Measurements from ENCODE around the gene SRGN. TPM values are rescaled to one million over a fixed set of nuclear protein-coding genes. Genes with fewer than 3 reads are reported as not detected.
A peak's percentile ranks its signal among the peaks of the same experiment; 100 is the strongest.

Gene SRGN
- total and polyA plus RNA-seq, 2 of the 13 experiments (the other 11 are each of a cell fraction or from before 2014, with no cell fraction given) = 0.09 TPM; not detected in 1

DNA sequence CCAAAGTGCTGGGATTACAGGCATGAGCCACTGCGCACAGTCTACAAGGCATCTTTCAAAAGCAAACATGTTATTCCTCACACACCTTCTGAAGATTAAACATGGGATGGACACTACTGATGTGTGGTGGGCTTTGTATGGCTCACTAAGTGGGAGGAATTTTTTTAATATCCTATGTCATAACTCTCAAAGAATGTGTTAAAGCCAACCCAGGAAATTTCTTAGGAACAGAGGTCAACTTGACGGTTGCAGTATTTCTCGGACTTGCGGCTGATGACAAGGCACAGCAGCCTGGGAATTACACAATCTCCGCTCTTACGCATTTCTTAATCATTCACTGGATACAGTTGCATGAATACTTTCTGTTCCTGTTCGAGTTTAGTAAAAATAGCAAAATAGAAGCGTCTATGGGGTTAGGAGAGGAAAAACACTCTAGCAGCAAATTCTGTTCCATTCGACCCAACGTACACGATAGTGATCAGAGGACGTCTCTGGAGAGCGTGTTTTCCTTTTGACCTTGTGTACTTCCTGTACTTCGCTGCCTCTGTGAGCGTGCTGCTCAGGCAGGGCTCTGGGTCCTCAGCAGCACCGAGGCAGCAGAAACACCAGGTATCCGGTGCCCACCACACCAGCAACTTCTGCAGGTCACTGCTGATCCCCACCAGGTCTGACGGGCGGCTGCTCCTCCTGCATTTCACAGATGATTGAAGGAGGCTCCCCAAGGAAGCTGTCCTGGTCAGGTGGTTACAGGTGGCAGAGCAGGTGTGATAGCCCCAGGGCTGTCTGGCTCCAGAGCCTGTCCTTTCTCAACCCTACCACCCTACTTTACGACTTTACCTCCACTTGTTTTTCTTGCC lies 26.4 kb upstream of the SRGN start (continued):
- TF ChIP-seq TFDP2 (CRISPR knock-in tag; IDR thresholded peaks at IDR 0.05) (0 out of 2 replicates have a peak, but pooled peaks have one; percentile 14), KDM5B (CRISPR knock-in tag; IDR thresholded peaks at IDR 0.05; ENCODE audit: borderline replicate concordance) (peak; percentile 60; the same call in 1 of the 2 replicates), FOXC1 (CRISPR knock-in tag; IDR thresholded peaks at IDR 0.05; ENCODE audit: borderline replicate concordance) (0 out of 2 replicates have a peak, but pooled peaks have one; percentile 39), ZBTB7A (CRISPR knock-in tag; IDR thresholded peaks at IDR 0.05) (no peak), IRX3 (CRISPR knock-in tag; IDR thresholded peaks at IDR 0.05; ENCODE audit: borderline replicate concordance, low read depth) (no peak), ZNF10 (CRISPR knock-in tag; IDR thresholded peaks at IDR 0.05; ENCODE audit: borderline replicate concordance, low read depth) (no peak), RFX1 (IDR thresholded peaks at IDR 0.05) (no peak), GPN1 (CRISPR knock-in tag; IDR thresholded peaks at IDR 0.05; ENCODE audit: borderline replicate concordance) (no peak), EED (CRISPR knock-in tag; IDR thresholded peaks at IDR 0.05) (0 out of 2 replicates have a peak, but pooled peaks have one; percentile 30), RAD51 (IDR thresholded peaks at IDR 0.05; ENCODE audit: borderline replicate concordance) (no peak), GPBP1L1 (CRISPR knock-in tag; IDR thresholded peaks at IDR 0.05) (no peak), EHMT2 (IDR thresholded peaks at IDR 0.05; ENCODE audit: borderline replicate concordance, low read depth, low read length) (no peak), ZKSCAN1 (IDR thresholded peaks at IDR 0.05; ENCODE audit: low read length) (no peak), ZNF510 (CRISPR knock-in tag; IDR thresholded peaks at IDR 0.05; ENCODE audit: low read depth) (0 out of 2 replicates have a peak, but pooled peaks have one; percentile 29), YEATS4 (CRISPR knock-in tag; IDR thresholded peaks at IDR 0.05; ENCODE audit: borderline replicate concordance) (0 out of 2 replicates have a peak, but pooled peaks have one; percentile 6), ZFP36L2 (CRISPR knock-in tag; IDR thresholded peaks at IDR 0.05) (no peak), GZF1 (CRISPR knock-in tag; IDR thresholded peaks at IDR 0.05) (no peak), ZNF670 (CRISPR knock-in tag; IDR thresholded peaks at IDR 0.05; ENCODE audit: borderline replicate concordance) (no peak), TBL1XR1 (IDR thresholded peaks at IDR 0.05; ENCODE audit: borderline replicate concordance, low read length, partially characterized antibody) (no peak), NR0B2 (CRISPR knock-in tag; IDR thresholded peaks at IDR 0.05) (no peak), ESRRA (CRISPR knock-in tag; IDR thresholded peaks at IDR 0.05; ENCODE audit: low read depth) (peak; percentile 69; the same call in 1 of the 2 replicates), MEIS2 (CRISPR knock-in tag; IDR thresholded peaks at IDR 0.05) (no peak), FOXM1 (CRISPR knock-in tag; IDR thresholded peaks at IDR 0.05) (no peak), WIZ (CRISPR knock-in tag; IDR thresholded peaks at IDR 0.05) (no peak), FOXA3 (CRISPR knock-in tag; IDR thresholded peaks at IDR 0.05) (peak; percentile 60; the same call in 1 of the 2 replicates), SMAD3 (CRISPR knock-in tag; IDR thresholded peaks at IDR 0.05) (no peak)
- TF ChIP-seq, protein P1, sequence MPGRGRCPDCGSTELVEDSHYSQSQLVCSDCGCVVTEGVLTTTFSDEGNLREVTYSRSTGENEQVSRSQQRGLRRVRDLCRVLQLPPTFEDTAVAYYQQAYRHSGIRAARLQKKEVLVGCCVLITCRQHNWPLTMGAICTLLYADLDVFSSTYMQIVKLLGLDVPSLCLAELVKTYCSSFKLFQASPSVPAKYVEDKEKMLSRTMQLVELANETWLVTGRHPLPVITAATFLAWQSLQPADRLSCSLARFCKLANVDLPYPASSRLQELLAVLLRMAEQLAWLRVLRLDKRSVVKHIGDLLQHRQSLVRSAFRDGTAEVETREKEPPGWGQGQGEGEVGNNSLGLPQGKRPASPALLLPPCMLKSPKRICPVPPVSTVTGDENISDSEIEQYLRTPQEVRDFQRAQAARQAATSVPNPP (CRISPR knock-in tag; IDR thresholded peaks at IDR 0.05) = no peak
